Colonic mucosa (tissue), 4 donors: Measurements from ENCODE around the gene BCL2L1. TPM values are rescaled to one million over a fixed set of nuclear protein-coding genes. Genes with fewer than 3 reads are reported as not detected.

Experiments used
- DNase-seq: peaks from one replicate; pipeline ENCODE4 v3.0.0-alpha.2; 2020
- H3K27ac ChIP-seq: fragments of 200-600 bp; one replicate; pipeline ENCODE4 v1.8.0; 2021
- H3K27me3 ChIP-seq: fragments of 200-600 bp; one replicate; pipeline ENCODE4 v1.8.0; 2021
- H3K36me3 ChIP-seq: fragments of 200-600 bp; one replicate; pipeline ENCODE4 v1.8.0; 2021
- H3K4me1 ChIP-seq: fragments of 200-600 bp; one replicate; pipeline ENCODE4 v1.8.0; 2021; ENCODE audit warnings: mild to moderate bottlenecking
- H3K4me3 ChIP-seq: fragments of 200-600 bp; one replicate; pipeline ENCODE4 v1.8.0; 2021
- H3K9ac ChIP-seq, 2 donors: one replicate each; pipeline ENCODE4 v1.7.0; 2013; ENCODE audit warnings: control low read depth in 2 of 2, low read depth in 2 of 2, low read length in 2 of 2
- H3K9me3 ChIP-seq: fragments of 200-600 bp; one replicate; pipeline ENCODE4 v1.8.0; 2021
- CTCF ChIP-seq: fragments of 200-600 bp; IDR thresholded peaks from one replicate; pipeline ENCODE4 v1.8.0; 2022; ENCODE audit warnings: antibody characterized with exemption, mild to moderate bottlenecking
- intact Hi-C: fragments of 100-400 bp; cut with DNase I; formaldehyde crosslinking; loops from one replicate; pipeline ENCODE4 v1.14.1; 2022
- total RNA-seq, 2 donors: library from RNA; stranded (reverse); fragmentation: NEBNext Ultra II Directional in 1 of 2; extraction: Animal tissue kit (Norgen Biotek cat#: 25700) in 1 of 2; gene quantifications; one replicate each; pipeline ENCODE4 v1.2.1, GENCODE V29; 2021
- donor health status: healthy.
- donor health status: DM: no; HTN: no; CAD: no.
- donor health status: DM: no; HTN: no; CAD: no.

BCL2L1 gene
- total RNA-seq, 2 donors from 2014 or later: 55.9 to 59.4 TPM

- DNase-seq: no peak
- Histone ChIP-seq H3K36me3 (no peaks in the 10 kb centered on the region), H3K9ac (no peak overlapping the region), H3K27ac (no peak overlapping the region), H3K27me3 (no peaks in the 10 kb centered on the region), H3K4me3 (no peak overlapping the region), H3K4me1 (no peaks in the 10 kb centered on the region), H3K9me3 (no peaks in the 10 kb centered on the region)
- no peak for TF ChIP-seq CTCF
- intact Hi-C loops: no loop called here
These were observed 43.0 kb downstream of the BCL2L1 start for GRCh38 chr20:31679357-31680285.

- intact Hi-C loops: no loop called here
- no peak overlapping the region for H3K4me3 ChIP-seq
- peaks cover 6% of the 10 kb centered on the region for H3K4me1 ChIP-seq
- no peak overlapping the region for H3K9ac ChIP-seq
- no peak overlapping the region for H3K27ac ChIP-seq
- TF ChIP-seq CTCF: no peak
- no peak for DNase-seq
- H3K27me3 ChIP-seq: no peaks in the 10 kb centered on the region
- no peaks in the 10 kb centered on the region for H3K9me3 ChIP-seq
- H3K36me3 ChIP-seq: no peaks in the 10 kb centered on the region
These were observed 44.0 kb downstream of the BCL2L1 start for GRCh38 chr20:31678389-31679356.

- Histone ChIP-seq H3K9ac (no peak overlapping the region), H3K4me1 (peaks cover 6% of the 10 kb centered on the region), H3K9me3 (no peaks in the 10 kb centered on the region), H3K36me3 (no peaks in the 10 kb centered on the region), H3K27ac (no peak overlapping the region), H3K27me3 (no peaks in the 10 kb centered on the region), H3K4me3 (no peak overlapping the region)
- intact Hi-C loops: no loop called here
- TF ChIP-seq CTCF: no peak
- no peak for DNase-seq
These were observed 45.0 kb downstream of the BCL2L1 start for GRCh38 chr20:31677553-31678260.

GRCh38 chr20:31676609-31676989 is 46.1 kb downstream of the BCL2L1 start:
- Histone ChIP-seq H3K9ac (no peak overlapping the region), H3K27ac (peak overlapping the region; percentile 66), H3K4me1 (peaks cover 6% of the 10 kb centered on the region), H3K36me3 (no peaks in the 10 kb centered on the region), H3K4me3 (no peak overlapping the region), H3K27me3 (no peaks in the 10 kb centered on the region), H3K9me3 (no peaks in the 10 kb centered on the region)
- TF ChIP-seq CTCF: no peak
- intact Hi-C loops: no loop called here
- no peak for DNase-seq
